ENCODE data around the gene SULF2. TPM values are rescaled to one million over a fixed set of nuclear protein-coding genes. Genes with fewer than 3 reads are reported as not detected.

The SULF2 gene
- total and polyA plus RNA-seq, 4 donors = 8.1 to 25.4 (median 12.0) TPM

- Histone ChIP-seq H3K4me3 (ENCODE audit: low read depth in 1 of 3, low read length in 3 of 3) (no peak overlapping the region), H3K27ac (ENCODE audit: low read depth in 1 of 2, low read length in 2 of 2) (no peak overlapping the region), H3K36me3 (ENCODE audit: control insufficient read depth in 4 of 4, insufficient read depth in 3 of 4, low read depth in 1 of 4, low read length in 3 of 4) (no peaks in the 10 kb centered on the region), H3K9ac (ENCODE audit: low read depth in 1 of 2, low read length in 2 of 2) (no peak overlapping the region), H3K9me3 (ENCODE audit: control insufficient read depth in 4 of 4, low read length in 3 of 4) (no peaks in the 10 kb centered on the region), H3K4me1 (ENCODE audit: control insufficient read depth in 4 of 4, insufficient read depth in 4 of 4, low read length in 3 of 4) (peaks cover 0 to 19% (median 12%) of the 10 kb centered on the region in 4 donors), H3K27me3 (ENCODE audit: control insufficient read depth in 4 of 4, insufficient read depth in 4 of 4, low read length in 3 of 4) (no peaks in the 10 kb centered on the region)
- no peak for TF ChIP-seq RXRA (IDR thresholded peaks at IDR 0.05)
- TF ChIP-seq GABPA (IDR thresholded peaks at IDR 0.05 in 1 of 2, conservative IDR thresholded peaks at IDR 0.05 in 1 of 2) = no peak
- no peak for TF ChIP-seq HNF4G (IDR thresholded peaks at IDR 0.05)
- no peak for TF ChIP-seq REST (IDR thresholded peaks at IDR 0.05)
- no peak for TF ChIP-seq FOXA2 (IDR thresholded peaks at IDR 0.05)
- no peak for TF ChIP-seq TAF1 (conservative IDR thresholded peaks at IDR 0.05)
- no peak for DNase-seq (ENCODE audit: low spot score)
- WGBS = 79% methylated on average over 12 of the region's 12 CpGs
Measured at GRCh38 chr20:47789081-47789763, 3.9 kb upstream of the SULF2 start.

DNA sequence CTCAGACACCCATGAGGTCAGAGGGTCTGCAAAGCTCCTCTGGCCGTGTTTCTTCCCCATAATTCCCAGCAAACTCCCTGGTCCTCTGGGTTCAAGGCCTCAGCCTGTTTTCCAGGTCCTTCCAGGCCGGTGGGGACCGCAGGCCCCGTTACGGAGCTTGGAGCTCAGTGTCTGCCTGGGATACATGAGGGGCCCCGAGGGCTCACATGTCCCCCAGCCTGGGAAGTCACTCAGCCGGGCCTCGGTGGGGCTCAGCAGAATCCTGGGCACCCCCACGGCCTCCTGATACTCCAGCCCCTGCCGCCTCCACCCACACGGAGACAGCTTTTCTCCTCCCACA, 3.4 kb upstream of the SULF2 start:
- Histone ChIP-seq H3K9ac (ENCODE audit: low read depth in 1 of 2, low read length in 2 of 2) (no peak overlapping the region), H3K27me3 (ENCODE audit: control insufficient read depth in 4 of 4, insufficient read depth in 4 of 4, low read length in 3 of 4) (no peaks in the 10 kb centered on the region), H3K4me1 (ENCODE audit: control insufficient read depth in 4 of 4, insufficient read depth in 4 of 4, low read length in 3 of 4) (peaks cover 0 to 24% (median 17%) of the 10 kb centered on the region in 4 donors), H3K9me3 (ENCODE audit: control insufficient read depth in 4 of 4, low read length in 3 of 4) (no peaks in the 10 kb centered on the region), H3K27ac (ENCODE audit: low read depth in 1 of 2, low read length in 2 of 2) (no peak overlapping the region), H3K4me3 (ENCODE audit: low read depth in 1 of 3, low read length in 3 of 3) (no peak overlapping the region), H3K36me3 (ENCODE audit: control insufficient read depth in 4 of 4, insufficient read depth in 3 of 4, low read depth in 1 of 4, low read length in 3 of 4) (no peaks in the 10 kb centered on the region)
- DNase-seq (ENCODE audit: low spot score) = no peak
- no peak for TF ChIP-seq HNF4A (conservative IDR thresholded peaks at IDR 0.05)
- TF ChIP-seq RAD21 (IDR thresholded peaks at IDR 0.05) = no peak
- TF ChIP-seq YY1 (IDR thresholded peaks at IDR 0.05) = no peak
- no peak for TF ChIP-seq HNF4G (IDR thresholded peaks at IDR 0.05)
- no peak for TF ChIP-seq CTCF (IDR thresholded peaks at IDR 0.05; ENCODE audit: low read depth, low read length, missing input control)
- TF ChIP-seq FOXA1 (IDR thresholded peaks at IDR 0.05) = no peak
- no peak for TF ChIP-seq MAX (IDR thresholded peaks at IDR 0.05)
- TF ChIP-seq JUND (IDR thresholded peaks at IDR 0.05) = no peak
- TF ChIP-seq EGR1 (IDR thresholded peaks at IDR 0.05; ENCODE audit: low read depth in 2 of 2) = no peak
- TF ChIP-seq NR2F2 (IDR thresholded peaks at IDR 0.05) = no peak
- TF ChIP-seq ZBTB33 (IDR thresholded peaks at IDR 0.05) = no peak
- no peak for TF ChIP-seq GABPA (IDR thresholded peaks at IDR 0.05 in 1 of 2, conservative IDR thresholded peaks at IDR 0.05 in 1 of 2)
- no peak for TF ChIP-seq RXRA (IDR thresholded peaks at IDR 0.05)
- no peak for TF ChIP-seq TAF1 (conservative IDR thresholded peaks at IDR 0.05)
- TF ChIP-seq ATF3 (IDR thresholded peaks at IDR 0.05) = no peak
- no peak for TF ChIP-seq SP1 (IDR thresholded peaks at IDR 0.05)
- WGBS = 88% methylated on average over 11 of the region's 11 CpGs
